Astrocyte of the cerebellum (primary cell): Measurements from ENCODE around the gene TSSK2.
"Not testable (repeated sequence)": the region's sequence is repeated elsewhere in the genome, so short reads cannot be mapped to it uniquely, and the experiment has no call there.

Source experiments
- DNase-seq: peaks from one replicate; pipeline ENCODE4 v3.0.0-alpha.2; 2011; ENCODE audit warnings: low read depth
- H3K4me3 ChIP-seq: 2 replicates; pipeline ENCODE4 v1.5.1; 2011; ENCODE audit warnings: mild to moderate bottlenecking, low read depth, low read length, moderate library complexity
- CTCF ChIP-seq: IDR thresholded peaks from 2 replicates; pipeline ENCODE4 v1.5.1; 2012; ENCODE audit warnings: low read length, low read depth, moderate library complexity, mild to moderate bottlenecking; ENCODE audit errors: missing control alignments
- in situ Hi-C: cut with HindIII; loops from 2 replicates; pipeline ENCODE4 v1.10.0; 2017; ENCODE audit warnings: low sequenced_read_pairs

Gene TSSK2

DNA sequence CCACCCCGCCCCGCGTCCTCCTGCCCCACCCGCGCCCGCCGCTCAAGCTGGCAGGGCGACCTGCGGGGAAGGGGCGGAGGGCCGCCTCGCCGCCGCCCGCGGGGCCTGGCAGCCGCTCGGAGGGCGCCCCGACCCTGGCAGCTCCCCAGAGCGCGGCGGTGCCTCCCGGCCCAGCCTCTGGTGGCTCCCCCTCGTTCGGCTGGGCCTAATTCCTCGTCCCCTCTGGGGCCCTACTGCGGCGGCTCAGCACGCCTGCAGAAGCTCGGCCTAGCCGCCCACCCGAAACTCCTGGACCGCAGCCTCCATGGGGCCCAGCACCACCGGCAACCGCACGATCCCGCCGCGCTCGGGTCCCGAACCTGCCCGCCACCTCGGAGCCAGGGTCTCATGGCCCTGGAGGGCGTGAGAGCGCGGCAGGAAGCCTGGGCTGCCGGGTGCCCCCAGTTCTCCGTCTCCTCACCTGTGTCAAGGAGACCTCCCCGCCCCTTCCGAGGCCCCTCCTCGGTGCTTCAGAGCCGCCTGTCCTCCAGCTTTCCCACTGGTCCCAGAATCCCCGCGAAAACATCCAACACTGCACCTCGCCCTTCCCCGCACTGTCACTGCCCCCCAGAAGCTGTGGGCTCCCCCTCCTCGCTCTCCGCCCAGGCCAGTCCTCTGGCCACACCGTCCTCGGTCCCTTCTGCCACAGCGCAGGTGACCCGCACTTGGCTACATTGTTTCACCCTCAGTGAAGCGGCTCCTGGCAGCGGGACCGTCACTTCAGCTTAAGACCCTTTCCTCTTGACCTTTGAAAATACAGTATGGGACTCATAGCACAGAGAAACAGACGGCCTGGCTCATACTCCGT, 19.6 kb downstream of the TSSK2 start:
- in situ Hi-C loops: no loop called here
- no peak for DNase-seq
- no peak for TF ChIP-seq CTCF
- no peak overlapping the region for H3K4me3 ChIP-seq

GRCh38 chr22:19151329-19152191, 20.5 kb downstream of the TSSK2 start:
- in situ Hi-C loops: no loop called here
- DNase-seq: no peak
- TF ChIP-seq CTCF: no peak
- no peak overlapping the region for H3K4me3 ChIP-seq

DNA sequence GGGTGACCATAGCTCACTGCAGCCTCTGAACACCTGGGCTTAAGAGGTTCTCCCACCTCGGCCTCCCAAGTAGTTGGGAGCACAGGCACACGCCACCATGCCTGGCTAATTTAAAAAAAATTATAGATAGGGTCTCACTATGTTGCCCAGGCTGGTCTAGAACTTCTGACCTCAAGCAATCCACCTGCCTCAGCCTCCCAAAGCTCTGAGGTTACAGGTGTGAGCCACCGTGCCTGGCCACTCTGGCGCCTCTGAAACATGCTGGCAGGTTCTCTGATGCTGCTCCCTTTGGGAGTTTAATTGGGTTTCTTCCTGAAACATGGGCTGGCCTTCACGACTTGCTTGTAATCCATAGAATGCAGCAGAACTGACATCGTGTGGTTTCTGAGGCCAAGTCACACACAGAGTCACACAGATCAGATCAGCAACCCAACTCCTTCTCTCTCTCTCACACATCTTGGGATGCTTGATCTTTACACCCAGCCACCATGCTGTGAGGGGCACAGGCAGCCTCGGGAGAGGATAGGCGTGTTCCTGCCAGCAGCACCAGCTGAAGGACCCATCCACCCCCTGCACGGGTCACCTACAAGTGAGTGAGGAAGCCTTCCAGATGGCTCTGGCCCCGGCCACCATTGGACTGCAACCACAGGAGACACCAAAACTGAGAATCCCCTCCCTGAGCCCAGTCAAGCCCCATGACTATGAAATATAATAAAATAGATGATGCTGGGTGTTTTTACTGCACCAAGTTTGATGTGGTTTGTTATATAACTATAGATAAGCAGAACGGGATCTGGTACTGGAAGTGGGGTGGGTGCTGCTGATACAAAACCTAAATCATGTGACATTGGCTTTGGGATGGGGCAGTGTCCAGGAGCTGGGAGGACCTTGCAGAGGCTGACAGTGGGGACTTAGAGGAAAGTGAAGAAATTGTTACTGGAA, 22.1 kb downstream of the TSSK2 start:
- in situ Hi-C loops: no loop called here
- no peak overlapping the region for H3K4me3 ChIP-seq
- no peak for DNase-seq
- TF ChIP-seq CTCF: no peak

GRCh38 chr22:19156109-19156508, 25.0 kb downstream of the TSSK2 start:
- H3K4me3 ChIP-seq, in situ Hi-C loops, DNase-seq: not testable (repeated sequence)

- H3K4me3 ChIP-seq, in situ Hi-C loops, DNase-seq: not testable (repeated sequence)
Observed at GRCh38 chr22:19158649-19159048, 27.5 kb downstream of the TSSK2 start.

DNA sequence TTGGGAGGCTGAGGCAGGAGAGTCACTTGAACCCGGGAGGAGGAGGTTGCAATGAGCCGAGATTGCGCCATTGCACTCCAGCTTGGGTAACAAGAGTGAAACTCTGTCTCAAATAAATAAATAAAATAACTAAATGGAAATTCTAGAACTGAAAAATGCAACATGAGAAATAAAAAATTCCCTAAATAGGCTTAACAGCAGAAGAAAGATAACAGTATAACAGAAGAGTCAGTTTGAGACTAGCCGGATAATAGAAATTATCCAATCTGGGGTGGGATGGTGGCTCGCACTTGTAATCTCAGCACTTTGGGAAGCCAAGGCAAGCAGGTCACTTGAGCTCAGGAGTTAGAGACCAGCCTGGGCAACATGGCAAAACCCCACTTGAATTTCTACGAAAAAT, 33.3 kb downstream of the TSSK2 start:
- in situ Hi-C loops: no loop called here
- no peak overlapping the region for H3K4me3 ChIP-seq
- DNase-seq: no peak
- TF ChIP-seq CTCF: no peak

GRCh38 chr22:19166421-19166820, 35.3 kb downstream of the TSSK2 start:
- no peak for TF ChIP-seq CTCF
- in situ Hi-C loops: no loop called here
- H3K4me3 ChIP-seq: no peak overlapping the region
- DNase-seq: no peak
